Stimulated activated CD8-positive, alpha-beta memory T cell treated with anti-CD3 and anti-CD28 coated beads, Interleukin-12 subunit alpha, Interleukin-12 subunit beta, amount 100 ng/mL, for 24 hours (primary cell): ENCODE measurements around the gene VAPB.
"Not testable (repeated sequence)": the region's sequence is repeated elsewhere in the genome, so short reads cannot be mapped to it uniquely, and the experiment has no call there.

Experiments
- DNase-seq: peaks from one replicate; pipeline ENCODE4 v3.0.0-alpha.2; 2020; ENCODE audit errors: extremely low read depth

VAPB gene, protein sequence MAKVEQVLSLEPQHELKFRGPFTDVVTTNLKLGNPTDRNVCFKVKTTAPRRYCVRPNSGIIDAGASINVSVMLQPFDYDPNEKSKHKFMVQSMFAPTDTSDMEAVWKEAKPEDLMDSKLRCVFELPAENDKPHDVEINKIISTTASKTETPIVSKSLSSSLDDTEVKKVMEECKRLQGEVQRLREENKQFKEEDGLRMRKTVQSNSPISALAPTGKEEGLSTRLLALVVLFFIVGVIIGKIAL

DNA sequence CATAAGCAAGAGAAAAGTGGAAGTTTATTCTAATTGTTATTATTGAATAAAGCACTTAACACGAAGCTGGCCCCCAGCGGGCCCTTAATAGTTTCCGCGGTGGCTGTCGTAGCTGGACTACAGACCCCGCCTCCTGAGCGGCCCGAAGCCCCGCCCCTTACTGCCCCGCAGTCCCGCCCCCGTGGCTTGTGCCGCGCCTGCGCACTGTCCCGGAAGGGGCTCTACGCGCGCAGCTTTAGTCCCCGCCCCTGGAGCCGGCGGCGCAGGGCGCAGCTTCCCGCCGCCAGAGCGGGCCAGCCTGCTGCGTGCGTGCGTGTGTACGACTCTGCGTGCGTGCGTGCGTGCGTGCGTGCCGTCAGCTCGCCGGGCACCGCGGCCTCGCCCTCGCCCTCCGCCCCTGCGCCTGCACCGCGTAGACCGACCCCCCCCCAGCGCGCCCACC is at the start of gene VAPB:
Gene VAPB, plus strand, starts transcription at position 348 of the 442 bp plus-strand sequence. CDS start 231 bp downstream, outside the sequence.
- DNase-seq: peak; percentile 92

DNA sequence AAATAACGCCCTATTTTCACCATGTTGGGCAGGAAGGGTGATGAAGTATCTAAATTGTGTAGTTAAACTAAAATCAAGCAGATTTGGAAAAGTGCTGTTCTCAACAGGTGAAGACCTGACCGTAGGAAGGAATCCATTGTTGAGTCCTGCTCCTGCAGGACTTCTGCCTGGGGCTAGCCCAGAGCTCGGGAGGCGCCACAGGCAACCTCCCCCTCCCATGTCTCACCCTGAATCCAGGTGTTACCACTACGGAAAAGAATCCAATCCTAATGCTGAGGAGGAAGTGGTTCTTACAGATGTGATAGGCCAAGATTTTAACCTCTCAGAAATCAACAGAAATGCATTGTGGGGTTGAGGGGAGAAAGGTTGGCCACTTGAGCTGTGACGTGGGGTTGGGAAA is 49.3 kb upstream of the VAPB start:
- no peak for DNase-seq

DNA sequence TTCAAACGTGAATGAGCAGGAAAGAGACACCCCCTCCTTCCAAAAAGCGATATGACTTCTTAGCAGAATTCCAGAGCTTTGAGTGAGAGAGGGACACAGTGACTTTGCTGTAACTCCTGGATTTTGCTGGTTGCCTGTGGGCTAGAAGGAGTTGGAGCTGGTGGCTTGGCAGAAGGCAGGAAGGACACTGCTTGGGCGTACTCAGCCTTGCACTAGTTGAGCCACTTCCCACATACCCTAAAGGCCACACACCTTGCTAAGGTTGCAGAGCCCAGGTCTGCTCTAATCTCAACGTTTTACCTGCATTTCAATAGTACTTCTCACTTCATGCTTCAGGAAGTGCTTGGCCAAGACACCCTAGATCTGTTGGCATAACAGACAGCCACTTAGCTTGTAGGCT is 48.9 kb upstream of the VAPB start:
- DNase-seq: no peak

DNA sequence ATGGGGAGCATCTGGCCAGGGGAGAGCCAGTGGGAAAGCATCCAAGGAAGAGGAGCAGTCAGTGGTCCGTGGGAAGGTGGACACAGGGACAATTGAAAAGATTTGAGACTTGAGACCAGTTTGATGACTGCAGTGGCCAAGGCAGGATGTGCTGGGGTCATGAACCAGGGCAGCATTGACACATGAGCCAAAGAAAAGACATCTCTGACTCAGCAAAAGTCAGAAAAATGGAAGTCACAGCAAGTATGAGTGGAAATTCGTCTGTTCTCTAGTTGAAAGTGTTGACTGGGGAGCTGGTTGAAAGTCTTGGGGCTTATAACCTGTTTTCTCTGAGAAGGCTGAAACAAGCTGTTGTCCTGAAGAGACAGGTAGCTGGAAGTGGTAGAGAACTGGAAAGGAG is 48.2 kb upstream of the VAPB start:
- DNase-seq: no peak

DNA sequence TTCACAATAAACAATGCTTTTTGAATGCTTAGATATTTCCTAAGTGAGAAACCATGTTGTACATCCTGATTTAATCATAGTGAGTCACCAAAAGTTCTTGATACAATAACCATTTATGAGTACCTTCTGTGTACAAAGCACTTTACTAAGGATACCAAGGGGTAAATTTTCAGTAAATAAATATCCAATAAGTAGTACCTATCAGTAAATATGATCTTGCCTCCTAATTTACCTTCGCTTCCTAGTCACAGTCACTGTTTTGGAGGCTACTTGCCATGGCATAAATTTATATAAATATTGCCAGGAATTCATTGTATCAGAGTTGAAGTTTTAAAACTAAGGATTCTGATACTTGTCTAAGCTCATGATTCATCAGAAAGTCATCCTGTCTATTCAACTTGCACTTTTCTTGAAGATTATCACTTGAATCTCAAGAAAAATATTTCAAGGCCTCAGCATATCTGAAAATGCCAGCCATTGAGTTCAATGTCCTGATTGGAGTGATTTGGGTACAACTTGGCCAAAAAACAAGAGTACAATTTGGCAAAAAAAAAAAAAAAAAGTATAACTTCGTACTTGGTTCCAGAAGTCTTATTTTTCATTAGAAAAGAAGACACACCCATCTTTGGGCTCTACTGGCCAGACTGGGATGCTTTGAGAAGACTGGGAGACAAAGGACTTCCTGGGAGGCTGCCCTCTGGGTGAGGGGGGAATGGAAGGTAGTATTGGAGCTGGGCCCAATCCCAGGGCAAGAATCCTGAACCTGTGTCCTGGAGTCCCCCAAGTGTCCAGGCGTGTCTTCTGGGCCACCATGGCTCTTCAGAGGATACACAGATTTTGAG is 46.7 kb upstream of the VAPB start:
- no peak for DNase-seq

DNA sequence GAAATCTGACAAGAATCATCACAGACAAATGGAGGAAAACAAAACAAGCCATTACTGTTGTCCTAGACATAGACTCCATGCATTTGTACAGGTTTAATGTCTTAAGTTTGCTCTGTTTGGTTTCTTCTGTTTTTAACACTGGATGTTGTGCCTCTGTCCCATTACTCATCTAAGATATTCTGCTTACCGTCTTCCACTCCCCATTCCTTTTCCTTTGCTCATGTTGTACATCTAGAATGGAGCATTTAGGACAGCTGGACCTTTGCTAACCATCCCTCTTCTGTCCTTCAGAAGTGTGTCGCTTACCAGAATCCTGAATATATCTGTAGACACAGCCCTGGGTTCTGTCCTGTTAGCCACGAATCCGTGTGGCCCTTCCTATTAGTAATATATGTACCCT is 44.3 kb upstream of the VAPB start:
- DNase-seq: no peak

DNA sequence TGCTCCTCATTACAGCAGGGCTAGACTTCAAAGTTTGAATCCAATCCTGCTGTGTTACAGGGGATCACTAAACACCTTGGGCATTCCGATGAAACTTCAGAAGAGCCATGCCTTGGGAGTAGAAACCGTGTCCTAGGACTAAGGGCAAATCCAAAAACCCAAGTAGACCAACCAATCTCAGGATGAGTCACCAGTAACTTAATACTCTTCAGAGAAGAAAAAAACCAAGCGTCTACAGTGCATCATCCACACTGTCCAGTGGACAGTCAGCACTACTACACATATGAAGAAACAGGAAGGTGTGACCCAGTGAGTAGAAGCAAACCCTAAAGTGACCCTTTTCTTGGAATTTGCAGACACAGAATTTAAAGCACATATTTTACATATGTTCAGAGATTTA is 39.5 kb upstream of the VAPB start:
- no peak for DNase-seq

DNA sequence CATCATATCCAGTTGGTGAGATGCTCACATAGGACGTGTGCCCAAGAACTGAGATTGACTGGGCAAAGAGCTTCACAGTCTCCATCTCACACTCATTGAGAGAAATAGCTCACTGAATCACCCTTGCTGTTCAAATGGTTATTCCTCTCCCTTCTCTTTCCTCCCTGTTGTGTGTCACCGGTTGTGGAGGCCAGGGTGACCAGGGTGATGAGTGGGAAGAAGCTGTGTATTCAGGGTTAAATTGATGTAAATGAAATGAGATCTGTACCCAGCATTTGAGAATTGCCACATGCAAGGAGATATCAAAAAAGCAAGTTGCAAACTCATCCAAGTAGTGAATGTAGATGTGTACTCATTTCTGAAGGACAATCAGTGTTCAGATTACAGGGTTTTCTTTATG is 36.6 kb upstream of the VAPB start:
- no peak for DNase-seq

DNA sequence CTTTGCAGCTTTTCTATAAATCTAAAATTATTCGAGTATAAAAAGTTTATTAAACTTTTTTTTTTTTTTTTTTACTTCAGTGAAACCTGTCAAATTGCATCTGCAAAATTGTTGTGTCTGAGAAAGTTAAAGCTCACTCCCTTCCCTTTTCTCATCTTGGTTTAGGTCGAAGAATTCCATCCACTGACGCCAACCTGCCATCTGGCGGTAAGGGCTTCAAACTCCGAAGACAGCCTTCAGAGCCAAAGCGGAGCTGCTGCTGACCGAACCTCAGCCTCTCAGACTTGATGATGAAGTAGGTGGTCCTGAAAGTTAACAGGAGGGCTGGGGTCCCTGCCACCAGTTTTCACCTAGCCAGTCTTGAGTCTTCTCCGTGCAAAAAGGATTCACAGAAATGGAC is 29.6 kb upstream of the VAPB start:
- no peak for DNase-seq

DNA sequence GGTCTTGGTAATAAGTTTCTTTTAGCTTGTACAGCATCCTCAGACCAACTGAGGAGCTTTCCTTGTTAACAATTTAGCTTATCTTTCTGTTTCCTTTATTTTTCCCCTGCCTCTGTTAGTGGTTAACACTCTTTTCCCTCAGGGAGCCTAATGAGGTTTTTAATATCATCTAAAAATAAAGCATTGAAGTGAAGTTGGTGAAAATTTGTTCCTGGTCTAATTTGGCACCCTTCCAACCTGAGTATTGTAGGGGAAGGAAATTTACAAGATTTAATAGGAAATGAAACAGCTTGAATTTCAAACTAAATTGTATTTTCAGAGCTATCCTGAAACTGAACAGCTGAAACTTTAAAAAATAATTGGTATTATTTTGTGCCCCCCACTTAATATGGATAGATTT is 28.1 kb upstream of the VAPB start:
- DNase-seq: no peak

DNA sequence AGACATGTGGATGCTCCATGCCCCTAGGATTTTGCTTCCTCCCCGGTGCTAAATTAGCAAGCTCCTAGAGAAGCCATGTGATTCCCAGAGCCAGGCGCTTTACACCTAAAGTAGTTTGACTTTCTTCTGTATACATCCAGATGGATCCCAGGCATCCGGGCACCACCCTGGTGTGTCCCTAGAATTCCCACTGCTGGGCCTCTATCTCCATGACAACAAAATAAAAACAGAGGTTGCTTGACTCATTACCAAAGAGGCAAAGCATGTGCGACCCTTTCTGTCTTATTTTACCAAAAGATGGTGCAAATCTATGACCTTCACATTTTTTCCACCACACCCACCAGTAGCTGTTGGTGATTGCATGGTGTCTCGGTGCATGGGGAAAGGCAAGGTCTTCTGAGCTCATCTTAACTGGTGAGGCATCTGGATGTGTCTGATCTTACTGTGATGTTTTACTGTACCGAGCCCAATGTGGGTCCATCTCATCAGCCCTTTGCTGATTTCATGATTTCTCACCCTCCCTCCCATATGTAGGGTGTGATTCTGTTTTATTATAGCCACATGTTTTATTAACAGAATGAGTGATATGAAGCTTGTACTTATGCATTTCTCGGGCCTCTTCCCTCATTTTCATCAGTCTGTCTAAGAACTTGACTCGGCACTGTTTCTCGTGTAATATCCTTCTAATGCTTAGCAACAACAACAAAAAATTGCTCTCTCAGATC is 27.4 kb upstream of the VAPB start:
- no peak for DNase-seq

DNA sequence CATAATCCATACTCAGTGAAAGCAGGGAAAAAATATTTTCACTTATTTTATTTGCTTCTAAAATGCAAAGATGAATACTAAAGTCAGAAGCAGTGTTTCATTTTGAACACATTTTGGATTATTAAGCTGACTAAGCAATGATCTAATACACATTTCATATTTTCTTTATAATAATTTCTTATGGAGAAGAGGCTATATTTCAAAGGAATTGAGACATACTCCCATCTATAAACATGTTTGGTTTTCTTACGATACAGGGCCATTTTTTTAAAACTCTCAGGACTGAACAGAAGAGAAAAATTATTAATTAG is 26.9 kb upstream of the VAPB start:
- no peak for DNase-seq

DNA sequence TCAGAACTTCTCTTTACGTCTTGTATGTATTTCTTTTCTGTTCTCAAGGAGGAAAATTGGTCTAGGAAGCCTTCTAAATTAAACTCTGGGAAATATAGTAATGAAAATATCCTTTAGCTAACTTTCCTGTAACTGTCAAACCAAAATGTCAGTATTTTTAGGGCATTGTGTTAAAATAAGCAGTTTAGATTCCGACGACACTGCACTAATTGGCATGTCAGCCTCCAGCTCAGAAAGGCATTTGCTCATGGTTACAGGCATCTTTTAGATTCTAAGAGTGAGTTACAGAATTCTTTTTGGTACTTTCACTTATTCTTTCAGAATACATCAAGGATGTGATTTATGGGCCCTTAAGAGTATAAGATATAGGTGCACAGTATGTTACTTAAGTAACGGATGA is 26.1 kb upstream of the VAPB start:
- no peak for DNase-seq

DNA sequence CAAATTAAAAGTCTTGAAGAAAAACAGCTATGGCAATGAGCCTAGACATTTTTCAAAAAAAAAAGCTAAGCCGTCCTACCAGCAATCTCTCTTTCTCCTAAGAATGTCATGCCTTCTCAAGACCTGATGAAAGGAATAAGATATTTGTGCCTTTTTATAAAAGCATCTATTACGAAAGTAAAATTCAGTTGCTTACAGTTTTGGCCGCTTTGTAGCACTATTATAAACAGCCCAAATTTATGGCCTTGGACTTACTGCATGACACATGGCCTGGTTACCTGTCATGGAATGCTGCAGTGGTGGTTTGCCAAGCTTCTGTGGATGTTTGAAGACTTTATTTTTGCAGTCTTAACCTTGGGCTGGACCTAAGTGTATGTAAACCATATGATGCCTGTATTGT is 22.2 kb upstream of the VAPB start:
- DNase-seq: no peak

DNA sequence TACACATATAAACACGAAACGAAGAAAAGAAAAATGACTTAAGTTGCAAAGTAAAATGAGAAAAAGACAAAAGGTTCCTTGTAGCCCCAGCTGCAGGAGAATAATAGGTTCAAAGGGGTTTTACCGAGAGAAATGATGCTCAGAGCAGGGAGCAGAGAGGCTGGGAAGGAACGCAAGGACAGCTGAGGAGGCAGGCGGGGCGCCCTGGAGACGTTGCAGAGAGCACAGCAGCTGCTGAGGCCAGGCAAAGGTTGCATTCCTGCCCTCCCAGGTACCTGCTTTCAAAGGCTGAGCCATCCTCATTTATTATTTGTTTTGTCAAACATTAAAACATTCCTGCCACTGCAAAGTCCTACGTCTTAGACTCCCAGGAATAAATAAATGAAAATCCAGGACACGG is 16.2 kb upstream of the VAPB start:
- DNase-seq: no peak

DNA sequence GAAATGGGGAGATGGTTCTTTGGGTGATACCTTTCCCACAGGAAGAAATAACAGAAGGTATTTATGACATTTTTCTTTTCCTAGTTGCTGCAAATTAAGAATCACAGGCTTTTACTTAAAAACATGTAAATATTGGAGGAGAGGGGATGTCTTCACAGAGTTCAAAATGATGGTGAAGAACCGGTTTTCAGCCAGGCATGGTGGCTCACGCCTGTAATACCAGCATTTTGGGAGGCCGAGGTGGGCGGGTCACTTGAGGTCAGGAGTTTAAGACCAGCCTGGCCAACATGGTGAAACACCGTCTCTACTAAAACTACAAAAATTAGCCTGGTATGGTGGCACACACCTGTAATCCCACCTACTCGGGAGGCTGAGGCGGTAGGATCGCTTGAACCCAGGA is 15.7 kb upstream of the VAPB start:
- DNase-seq: not testable (repeated sequence)

DNA sequence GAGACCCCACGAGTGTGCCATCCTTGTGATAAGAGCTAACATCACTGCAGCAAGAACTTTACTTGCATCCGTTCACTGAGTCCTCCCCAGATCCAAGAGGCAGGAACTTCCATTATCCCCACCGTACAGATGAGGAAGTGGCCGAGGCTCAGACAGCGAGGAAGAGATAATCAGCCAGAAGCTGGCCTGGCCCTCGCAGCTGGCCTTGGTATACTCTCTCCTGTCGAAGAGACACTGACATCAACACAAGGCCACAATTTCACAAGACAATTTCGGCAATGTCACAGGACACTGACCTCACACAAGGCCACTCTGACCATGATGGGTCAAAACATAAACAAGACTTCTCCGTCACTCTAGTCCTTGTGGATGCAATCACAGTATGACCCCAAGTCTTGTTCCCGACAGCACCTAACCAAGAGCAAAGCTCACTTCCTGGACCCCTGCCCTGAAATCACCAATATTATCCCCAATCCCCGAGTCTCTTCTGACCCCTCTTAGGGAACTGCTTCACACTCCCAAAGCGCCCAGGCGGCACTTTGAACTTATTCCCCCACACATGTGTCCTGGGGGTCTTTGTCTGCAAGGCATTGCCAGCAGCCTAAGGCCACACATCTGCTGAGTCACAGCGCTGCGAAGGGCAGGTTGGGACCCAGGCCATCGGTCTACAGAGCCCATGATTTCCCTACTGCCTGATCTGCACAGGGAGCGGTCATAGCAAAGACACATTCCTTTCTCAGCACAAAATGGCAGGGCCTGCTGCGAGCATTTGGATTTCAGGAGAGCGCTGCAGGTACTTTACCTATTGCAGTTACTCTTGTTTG is 14.8 kb upstream of the VAPB start:
- DNase-seq: no peak

DNA sequence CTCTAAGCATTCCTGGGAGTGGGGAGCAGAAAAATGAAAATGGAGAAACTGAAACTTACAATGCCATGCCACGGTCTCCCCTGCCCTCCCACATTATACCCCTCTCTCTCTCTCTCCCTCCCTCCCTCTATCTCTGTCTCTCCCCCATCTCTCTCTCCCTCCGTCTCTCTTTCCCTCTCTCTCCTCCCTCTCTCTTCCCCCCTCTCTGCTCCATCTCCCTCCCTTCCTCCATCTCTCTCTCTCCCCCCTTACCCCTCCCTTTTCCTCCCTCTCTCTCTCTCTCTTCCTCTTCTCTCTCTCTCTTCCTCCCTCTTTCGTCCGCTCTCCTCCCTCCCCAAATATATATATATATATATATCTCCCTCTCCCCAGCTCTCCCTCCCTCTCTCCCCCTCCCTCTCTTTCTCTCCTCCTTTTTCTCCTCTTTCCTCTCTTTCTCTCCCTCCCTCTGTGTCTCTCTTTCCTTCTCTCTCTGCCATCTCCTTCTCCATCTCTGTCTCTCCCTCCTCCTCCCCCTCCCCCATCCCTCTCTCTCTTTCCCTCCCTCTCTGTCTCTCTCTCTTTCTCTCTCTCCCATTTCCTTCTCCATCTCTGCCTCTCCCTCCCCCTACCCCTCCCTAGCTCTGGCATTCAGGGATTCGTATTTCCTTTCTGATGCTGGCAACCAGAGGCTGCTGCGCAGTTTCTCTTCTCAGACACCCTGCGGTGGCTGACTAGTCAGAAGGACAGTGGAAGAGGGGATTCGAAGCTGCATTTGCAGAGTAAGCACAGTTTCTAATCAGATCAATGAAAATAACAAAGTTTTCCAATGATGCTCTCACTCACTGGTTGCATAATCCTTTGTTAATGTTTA is 13.9 kb upstream of the VAPB start:
- DNase-seq: no peak

DNA sequence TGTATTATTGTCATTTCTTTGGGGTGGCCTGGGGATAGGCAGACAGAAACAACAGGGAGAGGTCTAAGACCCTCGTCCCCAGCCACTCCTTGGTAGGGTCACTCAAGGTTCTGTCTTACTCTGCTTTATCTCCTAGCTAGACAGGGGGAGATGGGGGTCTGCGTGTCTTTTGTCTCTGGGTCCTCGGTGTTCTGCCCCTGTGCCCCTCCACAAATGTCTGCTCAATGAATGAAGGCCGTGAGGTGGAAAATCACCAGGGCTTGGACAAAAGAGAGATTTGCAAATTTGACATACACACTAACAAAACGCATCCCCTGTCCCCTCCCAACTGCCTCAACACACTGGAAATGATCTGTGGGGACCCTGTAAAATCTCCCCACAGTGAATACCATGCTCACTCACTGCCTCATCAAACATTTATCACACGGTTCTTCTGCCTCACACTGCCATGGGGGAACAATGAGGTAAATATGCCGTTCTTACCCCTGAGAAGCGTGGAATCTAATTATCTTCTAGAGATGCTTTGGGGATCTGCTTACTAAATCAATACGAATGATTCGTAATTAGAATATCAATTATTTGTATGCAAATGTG is 13.2 kb upstream of the VAPB start:
- DNase-seq: no peak

DNA sequence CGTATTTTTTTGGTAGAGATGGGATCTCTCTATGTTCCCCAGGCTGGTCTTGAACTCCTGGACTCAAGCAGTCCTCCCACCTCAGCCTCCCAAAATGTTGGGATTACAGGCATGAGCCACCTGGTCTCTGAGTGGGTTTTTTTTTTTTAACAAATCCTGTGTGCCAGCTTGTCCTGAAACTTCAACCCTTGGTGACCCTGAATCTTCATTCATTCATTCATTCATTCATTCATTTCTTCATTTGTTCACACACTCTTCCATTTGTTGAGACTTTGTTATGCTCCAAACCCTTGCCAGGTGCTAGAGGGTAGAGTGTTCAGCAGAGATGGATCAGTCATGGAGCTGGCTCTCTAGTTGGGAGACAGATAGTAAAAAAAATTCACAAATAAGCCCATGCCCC is 12.0 kb upstream of the VAPB start:
- DNase-seq: no peak
